ENCODE results near the gene PKD1. TPM values are rescaled to one million over a fixed set of nuclear protein-coding genes. Genes with fewer than 3 reads are reported as not detected.

The PKD1 gene
- total and polyA plus RNA-seq, 2 donors (not counting 1 experiment from before 2014, with no cell fraction given), result 100 to 116 TPM

GRCh38 chr16:2157480-2158261, 22.0 kb upstream of the PKD1 start:
- Histone ChIP-seq H3K4me1 (ENCODE audit: control insufficient read depth in 2 of 2, insufficient read depth in 2 of 2, low read length in 2 of 2) (peaks cover 28 to 62% of the 10 kb centered on the region in 2 donors), H4K20me1 (ENCODE audit: control insufficient read depth, insufficient read depth, low read length, poor library complexity, severe bottlenecking) (peaks cover 79% of the 10 kb centered on the region), H3K36me3 (replicated peaks in 1 of 2; ENCODE audit: control extremely low read depth in 1 of 2, control insufficient read depth in 1 of 2, extremely low read depth in 1 of 2, insufficient read depth in 2 of 2, low read length in 1 of 2) (peaks cover 0 to 12% of the 10 kb centered on the region in 2 experiments), H3K27me3 (replicated peaks in 1 of 4; ENCODE audit: control extremely low read depth in 1 of 4, control insufficient read depth in 3 of 4, insufficient read depth in 4 of 4, low read length in 3 of 4) (no peaks in the 10 kb centered on the region), H3K4me2 (replicated peaks; ENCODE audit: low read depth, low read length, poor library complexity, severe bottlenecking) (peak overlapping the region; percentile 86), H3K4me3 (ENCODE audit: control extremely low read depth in 1 of 5, extremely low read depth in 1 of 5, insufficient read depth in 1 of 5, low read depth in 2 of 5, low read length in 4 of 5) (no peak overlapping the region), H3K9ac (ENCODE audit: low read length) (no peak overlapping the region), H2AFZ (ENCODE audit: insufficient read depth, low read depth, low read length, poor library complexity, severe bottlenecking) (no peak overlapping the region), H3K27ac (ENCODE audit: low read length in 2 of 2) (no peak overlapping the region), H3K9me3 (ENCODE audit: control extremely low read depth in 1 of 3, control insufficient read depth in 2 of 3, insufficient read depth in 1 of 3, low read length in 2 of 3) (no peaks in the 10 kb centered on the region), H3K79me2 (ENCODE audit: control insufficient read depth, insufficient read depth, low read length) (peaks cover 90% of the 10 kb centered on the region)
- Mint-ChIP-seq H3K9me3 (ENCODE audit: insufficient read depth) (no peaks in the 10 kb centered on the region), H3K27ac (no peak overlapping the region), H3K27me3 (no peaks in the 10 kb centered on the region), H3K4me1 (peaks cover 59% of the 10 kb centered on the region), H3K4me3 (peak overlapping the region; percentile 93)
- POLR2A ChIA-PET, result no interaction called here
- WGBS (ENCODE audit: insufficient coverage), result 99% methylated on average over 26 of the region's 27 CpGs
- TF ChIP-seq EZH2 (IDR thresholded peaks at IDR 0.05; ENCODE audit: borderline replicate concordance, insufficient read depth, low read depth, low read length, poor library complexity, severe bottlenecking) (no peak), CTCF (IDR thresholded peaks at IDR 0.05) (no peak)
- ATAC-seq (ENCODE audit: low read depth) (no peak), DNase-seq (no peak)
- CTCF ChIA-PET, result interaction anchor here (0.5 to 0.8 kb wide), 2 partner anchors 17 to 358 kb away, joined by 3 to 5 read pairs; no protein-coding TSS in a partner anchor
- intact Hi-C loops (cut with micrococcal nuclease), result loop anchor here (5.0 to 10.0 kb wide), 2 partner anchors 110 to 747 kb away; partner anchors contain the start of gene RNPS1

- H3K4me3 Mint-ChIP-seq, result peak overlapping the region; percentile 93
- Histone ChIP-seq H3K27me3 (replicated peaks in 1 of 4; ENCODE audit: control extremely low read depth in 1 of 4, control insufficient read depth in 3 of 4, insufficient read depth in 4 of 4, low read length in 3 of 4) (no peaks in the 10 kb centered on the region), H3K79me2 (ENCODE audit: control insufficient read depth, insufficient read depth, low read length) (peaks cover 90% of the 10 kb centered on the region), H3K9ac (ENCODE audit: low read length) (no peak overlapping the region), H3K4me3 (ENCODE audit: control extremely low read depth in 1 of 5, extremely low read depth in 1 of 5, insufficient read depth in 1 of 5, low read depth in 2 of 5, low read length in 4 of 5) (no peak overlapping the region), H3K27ac (ENCODE audit: low read length in 2 of 2) (no peak overlapping the region), H3K4me2 (replicated peaks; ENCODE audit: low read depth, low read length, poor library complexity, severe bottlenecking) (peak overlapping the region; percentile 86), H3K36me3 (replicated peaks in 1 of 2; ENCODE audit: control extremely low read depth in 1 of 2, control insufficient read depth in 1 of 2, extremely low read depth in 1 of 2, insufficient read depth in 2 of 2, low read length in 1 of 2) (peaks cover 0 to 18% of the 10 kb centered on the region in 2 experiments), H3K4me1 (ENCODE audit: control insufficient read depth in 2 of 2, insufficient read depth in 2 of 2, low read length in 2 of 2) (peaks cover 36 to 68% of the 10 kb centered on the region in 2 donors), H4K20me1 (ENCODE audit: control insufficient read depth, insufficient read depth, low read length, poor library complexity, severe bottlenecking) (peaks cover 80% of the 10 kb centered on the region), H2AFZ (ENCODE audit: insufficient read depth, low read depth, low read length, poor library complexity, severe bottlenecking) (no peak overlapping the region), H3K9me3 (ENCODE audit: control extremely low read depth in 1 of 3, control insufficient read depth in 2 of 3, insufficient read depth in 1 of 3, low read length in 2 of 3) (no peaks in the 10 kb centered on the region)
- TF ChIP-seq EZH2 (IDR thresholded peaks at IDR 0.05; ENCODE audit: borderline replicate concordance, insufficient read depth, low read depth, low read length, poor library complexity, severe bottlenecking) (no peak), CTCF (IDR thresholded peaks at IDR 0.05) (no peak)
- no peaks in the 10 kb centered on the region for H3K27me3 Mint-ChIP-seq
- ChIA-PET CTCF (interaction anchor here (0.5 to 5.9 kb wide), 2 partner anchors 16 to 359 kb away, joined by 5 to 72 read pairs; no protein-coding TSS in a partner anchor), POLR2A (no interaction called here)
- H3K9me3 Mint-ChIP-seq (ENCODE audit: insufficient read depth), result no peaks in the 10 kb centered on the region
- ATAC-seq (ENCODE audit: low read depth), result no peak
- DNase-seq, result no peak
- 85% methylated on average over 4 of the region's 5 CpGs for WGBS (ENCODE audit: insufficient coverage)
- no peak overlapping the region for H3K27ac Mint-ChIP-seq
- intact Hi-C loops (cut with micrococcal nuclease), result loop anchor here (5.0 to 10.0 kb wide), 2 partner anchors 110 to 748 kb away; partner anchors contain the start of gene RNPS1
- H3K4me1 Mint-ChIP-seq, result peaks cover 64% of the 10 kb centered on the region
These were observed 21.1 kb upstream of the PKD1 start for GRCh38 chr16:2156849-2157224.

All from B cell (primary cell).